Measurements from ENCODE around the gene BCR.

- no peak for TF ChIP-seq CTCF (conservative IDR thresholded peaks at IDR 0.05 in 1 of 2, IDR thresholded peaks at IDR 0.05 in 1 of 2; ENCODE audit: low read depth in 1 of 2, low read length in 2 of 2)
- TF ChIP-seq EZH2 (IDR thresholded peaks at IDR 0.05; ENCODE audit: low read length, missing control alignments): no peak
Observed at GRCh38 chr22:23232094-23232905, 52.0 kb downstream of the BCR start.
